H9 (cell line): ENCODE data around the gene ERO1A. TPM values are rescaled to one million over a fixed set of nuclear protein-coding genes. Genes with fewer than 3 reads are reported as not detected.

Source experiments
- DNase-seq: peaks from one replicate; pipeline ENCODE4 v3.0.0-alpha.2; 2017
- H2AFZ ChIP-seq: one replicate; pipeline ENCODE4 v1.6.1; 2013; ENCODE audit warnings: mild to moderate bottlenecking, low read length, control low read depth, moderate library complexity
- H2AK5ac ChIP-seq: 2 replicates; pipeline ENCODE4 v1.6.1; 2013; ENCODE audit warnings: low read length, control low read depth, mixed read lengths; ENCODE audit not compliant: insufficient read length
- H2BK120ac ChIP-seq: one replicate; pipeline ENCODE4 v1.6.1; 2013; ENCODE audit warnings: low read depth, mild to moderate bottlenecking, low read length, control low read depth, inconsistent platforms; ENCODE audit not compliant: poor library complexity, severe bottlenecking
- H2BK12ac ChIP-seq: 2 replicates; pipeline ENCODE4 v1.6.1; 2013; ENCODE audit warnings: low read length, control low read depth, mixed read lengths, low read depth; ENCODE audit not compliant: insufficient read length
- H2BK15ac ChIP-seq: 2 replicates; pipeline ENCODE4 v1.6.1; 2013; ENCODE audit warnings: low read depth, low read length, control low read depth
- H2BK20ac ChIP-seq: one replicate; pipeline ENCODE4 v1.6.1; 2013; ENCODE audit warnings: low read depth, mild to moderate bottlenecking, low read length, control low read depth, inconsistent platforms; ENCODE audit not compliant: poor library complexity, severe bottlenecking
- H2BK5ac ChIP-seq: 2 replicates; pipeline ENCODE4 v1.6.1; 2013; ENCODE audit warnings: low read length, control low read depth, mixed read lengths; ENCODE audit not compliant: insufficient read length
- H3K14ac ChIP-seq: 2 replicates; pipeline ENCODE4 v1.6.1; 2013; ENCODE audit warnings: low read length, control low read depth; ENCODE audit not compliant: insufficient read depth
- H3K18ac ChIP-seq: 2 replicates; pipeline ENCODE4 v1.6.1; 2013; ENCODE audit warnings: low read depth, mild to moderate bottlenecking, mixed read lengths, low read length, control low read depth; ENCODE audit not compliant: insufficient read length
- H3K23ac ChIP-seq: 2 replicates; pipeline ENCODE4 v1.6.1; 2013; ENCODE audit warnings: low read length, control low read depth, mixed read lengths, low read depth; ENCODE audit not compliant: insufficient read length
- H3K23me2 ChIP-seq: 2 replicates; pipeline ENCODE4 v1.6.1; 2013; ENCODE audit warnings: low read depth, mild to moderate bottlenecking, mixed read lengths, low read length, control low read depth; ENCODE audit not compliant: insufficient read length, poor library complexity, severe bottlenecking
- H3K27ac ChIP-seq: 2 replicates; pipeline ENCODE4 v1.5.1; 2013; ENCODE audit warnings: low read length, control low read depth, mixed read lengths, low read depth; ENCODE audit not compliant: insufficient read length
- H3K27me3 ChIP-seq: 2 replicates; pipeline ENCODE4 v1.6.1; 2013; ENCODE audit warnings: low read length, control low read depth, inconsistent platforms; ENCODE audit not compliant: insufficient read depth
- H3K4ac ChIP-seq: 2 replicates; pipeline ENCODE4 v1.6.1; 2013; ENCODE audit warnings: low read depth, mild to moderate bottlenecking, control low read depth, inconsistent platforms, low read length, moderate library complexity
- H3K4me1 ChIP-seq: 2 replicates; pipeline ENCODE4 v1.6.1; 2013; ENCODE audit warnings: low read length, control low read depth, inconsistent platforms; ENCODE audit not compliant: insufficient read depth
- H3K4me2 ChIP-seq: 2 replicates; pipeline ENCODE4 v1.6.1; 2013; ENCODE audit warnings: low read length, control low read depth, mixed read lengths; ENCODE audit not compliant: insufficient read length, insufficient read depth
- H3K56ac ChIP-seq: 2 replicates; pipeline ENCODE4 v1.6.1; 2013; ENCODE audit warnings: low read depth, mild to moderate bottlenecking, mixed read lengths, low read length, control low read depth; ENCODE audit not compliant: insufficient read length
- H3K79me1 ChIP-seq: 2 replicates; pipeline ENCODE4 v1.6.1; 2013; ENCODE audit warnings: low read depth, mild to moderate bottlenecking, moderate library complexity, low read length, control low read depth, inconsistent platforms; ENCODE audit not compliant: insufficient read depth, poor library complexity, severe bottlenecking
- H3K79me2 ChIP-seq: 2 replicates; pipeline ENCODE4 v1.6.1; 2013; ENCODE audit warnings: low read length, control low read depth, inconsistent platforms; ENCODE audit not compliant: insufficient read depth
- H3K9ac ChIP-seq: 2 replicates; pipeline ENCODE4 v1.6.1; 2013; ENCODE audit warnings: low read length, control low read depth, mixed read lengths; ENCODE audit not compliant: insufficient read length; ENCODE audit errors: extremely low read depth
- H3K9me3 ChIP-seq: one replicate; pipeline ENCODE4 v1.6.1; 2013; ENCODE audit warnings: low read depth, low read length, inconsistent platforms; ENCODE audit not compliant: control insufficient read depth
- H3T11ph ChIP-seq: one replicate; pipeline ENCODE4 v1.6.1; 2013; ENCODE audit warnings: mild to moderate bottlenecking, low read length, control low read depth, inconsistent platforms
- H4K20me1 ChIP-seq: one replicate; pipeline ENCODE4 v1.6.1; 2013; ENCODE audit not compliant: control insufficient read depth, insufficient read length, insufficient read depth
- H4K5ac ChIP-seq: 2 replicates; pipeline ENCODE4 v1.6.1; 2013; ENCODE audit warnings: low read depth, mild to moderate bottlenecking, mixed read lengths, low read length, control low read depth; ENCODE audit not compliant: insufficient read length
- H4K8ac ChIP-seq: replicated peaks from 2 replicates; pipeline ENCODE4 v1.6.1; 2013; ENCODE audit warnings: low read length, control low read depth, mixed read lengths, low read depth; ENCODE audit not compliant: insufficient read length
- H4K91ac ChIP-seq: 2 replicates; pipeline ENCODE4 v1.6.1; 2013; ENCODE audit warnings: low read depth, mild to moderate bottlenecking, moderate library complexity, mixed read lengths, low read length, control low read depth; ENCODE audit not compliant: insufficient read length
- H3K27ac Mint-ChIP-seq, 3 experiments: 2 replicates in 2 of 3; 3 replicates in 1 of 3; pipeline ENCODE4 v1.8.0; 2020 to 2021; ENCODE audit warnings: mixed read lengths in 3 of 3, mild to moderate bottlenecking in 1 of 3, moderate library complexity in 1 of 3
- H3K27me3 Mint-ChIP-seq: 2 replicates; pipeline ENCODE4 v1.8.0; 2021; ENCODE audit warnings: low read depth, mild to moderate bottlenecking, moderate library complexity, mixed read lengths
- H3K36me3 Mint-ChIP-seq, 3 experiments: 2 replicates in 2 of 3; 3 replicates in 1 of 3; pipeline ENCODE4 v1.8.0; 2020 to 2021; ENCODE audit warnings: low read depth in 3 of 3, mixed read lengths in 3 of 3; ENCODE audit not compliant: insufficient read depth in 1 of 3
- H3K4me1 Mint-ChIP-seq, 2 experiments: 2 replicates each; pipeline ENCODE4 v1.8.0; 2020; ENCODE audit warnings: mixed read lengths in 2 of 2
- H3K4me3 Mint-ChIP-seq, 2 experiments: 2 replicates in 1 of 2; 3 replicates in 1 of 2; pipeline ENCODE4 v1.8.0; 2020 to 2021; ENCODE audit warnings: mild to moderate bottlenecking in 2 of 2, mixed read lengths in 2 of 2, moderate library complexity in 1 of 2
- H3K9me3 Mint-ChIP-seq, 2 experiments: 2 replicates in 1 of 2; 3 replicates in 1 of 2; pipeline ENCODE4 v1.8.0; 2020; ENCODE audit warnings: mild to moderate bottlenecking in 2 of 2, mixed read lengths in 2 of 2, moderate library complexity in 1 of 2
- CTCF ChIP-seq: fragments of 200-600 bp; sonication (generic); conservative IDR thresholded peaks from 3 replicates; pipeline ENCODE4 v1.8.0; 2021; ENCODE audit warnings: antibody characterized with exemption, mild to moderate bottlenecking
- WGBS: extraction: QIAGEN DNeasy Blood & Tissue Kit; methylation state at CpG from one replicate; pipeline ENCODE4 v1.1.7; 2013; ENCODE audit warnings: missing lambda C conversion rate, low lambda C conversion rate, mixed read lengths; ENCODE audit not compliant: insufficient read length; ENCODE audit errors: extremely low coverage; 5-methylcytosine and 5-hydroxymethylcytosine counted together
- total RNA-seq: library from RNA; stranded (reverse); gene quantifications from 2 replicates; pipeline ENCODE4 v1.2.1, GENCODE V29; 2021

ERO1A gene
- total RNA-seq, 1 experiment from 2014 or later: 37.1 TPM

- H3K4me3 Mint-ChIP-seq: no peak overlapping the region
- no peak for DNase-seq
These were observed 5.4 kb upstream of the ERO1A start for GRCh38 chr14:52700701-52701172.

More at GRCh38 chr14:52700701-52701172, 5.4 kb upstream of the ERO1A start:
- Histone ChIP-seq H2BK20ac (no peak overlapping the region), H2BK15ac (no peak overlapping the region), H3K23ac (no peak overlapping the region), H2BK12ac (no peak overlapping the region), H4K8ac (no peak overlapping the region), H4K5ac (no peak overlapping the region), H3K18ac (no peak overlapping the region), H3T11ph (no peak overlapping the region), H3K4me1 (no peaks in the 10 kb centered on the region), H4K91ac (no peak overlapping the region), H2AK5ac (no peak overlapping the region), H3K4me2 (no peak overlapping the region), H3K4ac (no peak overlapping the region), H3K23me2 (no peaks in the 10 kb centered on the region), H3K9me3 (no peaks in the 10 kb centered on the region), H3K27ac (no peak overlapping the region), H3K14ac (no peak overlapping the region), H3K79me1 (no peaks in the 10 kb centered on the region), H3K56ac (no peak overlapping the region), H2AFZ (no peak overlapping the region), H3K9ac (no peak overlapping the region), H3K79me2 (no peaks in the 10 kb centered on the region), H2BK5ac (no peak overlapping the region), H2BK120ac (no peak overlapping the region), H3K27me3 (no peaks in the 10 kb centered on the region), H4K20me1 (no peaks in the 10 kb centered on the region)
- H3K36me3 Mint-ChIP-seq: no peaks in the 10 kb centered on the region
- no CpG with 5 or more reads among the region's 2 CpGs for WGBS
- no peak overlapping the region for H3K27ac Mint-ChIP-seq
- no peaks in the 10 kb centered on the region for H3K4me1 Mint-ChIP-seq
- H3K9me3 Mint-ChIP-seq: no peaks in the 10 kb centered on the region
- no peak for TF ChIP-seq CTCF
- no peaks in the 10 kb centered on the region; the same call in none of the 2 replicates for H3K27me3 Mint-ChIP-seq
